Thyroid gland (tissue), 4 donors: Measurements from ENCODE around the gene FXR1. TPM values are rescaled to one million over a fixed set of nuclear protein-coding genes. Genes with fewer than 3 reads are reported as not detected.
"Not testable (repeated sequence)": the region's sequence is repeated elsewhere in the genome, so short reads cannot be mapped to it uniquely, and the experiment has no call there.

ENCODE experiments used
- DNase-seq, 2 donors: peaks; one replicate each; pipeline ENCODE4 v3.0.0-alpha.2; 2019
- H3K27ac ChIP-seq, 3 donors: fragments of 200-600 bp; sonication (generic); 1 replicate in 2 of 3; 2 replicates in 1 of 3; pipeline ENCODE4 v1.5.1; 2016 to 2019; ENCODE audit warnings: mild to moderate bottlenecking in 1 of 3, moderate library complexity in 1 of 3
- H3K27me3 ChIP-seq: fragments of 200-600 bp; sonication (generic); one replicate; pipeline ENCODE4 v1.5.1; 2019
- H3K36me3 ChIP-seq, 2 donors: fragments of 200-600 bp; sonication (generic); one replicate each; pipeline ENCODE4 v1.5.1; 2016 to 2019
- H3K4me1 ChIP-seq, 2 donors: fragments of 200-600 bp; sonication (generic); one replicate each; pipeline ENCODE4 v1.5.1; 2017 to 2019
- H3K4me3 ChIP-seq, 3 donors: fragments of 200-600 bp; sonication (generic); replicated peaks in 1 of 3; 1 replicate in 2 of 3; 2 replicates in 1 of 3; pipeline ENCODE4 v1.5.1; 2016; ENCODE audit warnings: mild to moderate bottlenecking in 1 of 3
- H3K9me3 ChIP-seq: fragments of 200-600 bp; sonication (generic); one replicate; pipeline ENCODE4 v1.5.1; 2017
- CTCF ChIP-seq, 6 experiments: fragments of 200-600 bp in 3 of 6; fragments of 450-650 bp in 3 of 6; sonication (generic) in 3 of 6; IDR thresholded peaks; one replicate each; pipeline ENCODE4 v1.5.1; 2016 to 2019; ENCODE audit warnings: antibody characterized with exemption in 6 of 6, mild to moderate bottlenecking in 2 of 6, inconsistent platforms in 1 of 6, moderate library complexity in 1 of 6
- POLR2A ChIP-seq, 2 donors: fragments of 450-650 bp; IDR thresholded peaks; one replicate each; pipeline ENCODE4 v1.6.1; 2017; ENCODE audit warnings: antibody characterized with exemption in 2 of 2, mild to moderate bottlenecking in 2 of 2, moderate library complexity in 1 of 2
- WGBS, 2 donors: methylation state at CpG; one replicate each; pipeline ENCODE4 v1.1.5; 2017; 5-methylcytosine and 5-hydroxymethylcytosine counted together
- intact Hi-C: fragments of 100-400 bp; cut with DNase I; formaldehyde crosslinking; loops from one replicate; pipeline ENCODE4 v1.15.1; 2023
- total RNA-seq, 4 donors: library from RNA; depleted of rRNA; stranded (reverse); fragments of >200 nt; gene quantifications; one replicate each; pipeline ENCODE4 v1.2.3, GENCODE V29; 2016

FXR1 gene
- total RNA-seq, 4 donors from 2014 or later, result 115 to 142 (median 133) TPM

DNA sequence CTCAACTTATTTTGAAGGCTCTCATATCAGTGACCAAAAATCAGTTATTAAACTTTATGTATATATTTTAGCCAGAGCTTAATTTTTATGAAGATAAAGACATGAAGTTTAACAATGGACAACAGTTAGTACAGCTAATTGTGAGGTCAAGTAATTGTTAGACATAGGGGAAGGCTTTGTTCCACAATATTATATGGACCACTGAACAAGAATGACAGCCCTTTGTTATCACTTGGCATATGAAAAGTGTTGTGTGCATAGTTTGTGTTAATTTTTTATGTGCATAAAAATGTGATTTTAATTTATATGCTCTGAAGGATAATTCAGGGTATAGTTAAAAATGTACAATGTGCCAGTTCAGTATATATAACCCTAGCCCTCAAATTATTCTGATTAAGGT, 65.0 kb downstream of the FXR1 start:
- no peak for DNase-seq
- Histone ChIP-seq H3K4me3 (no peak overlapping the region), H3K9me3 (no peaks in the 10 kb centered on the region), H3K4me1 (peaks cover 0 to 4% of the 10 kb centered on the region in 2 donors), H3K27ac (no peak overlapping the region), H3K27me3 (no peaks in the 10 kb centered on the region), H3K36me3 (peaks cover 7 to 8% of the 10 kb centered on the region in 2 donors)
- intact Hi-C loops, result no loop called here
- TF ChIP-seq POLR2A (IDR thresholded peaks at IDR 0.05), result no peak

GRCh38 chr3:180979961-180980360, 67.5 kb downstream of the FXR1 start:
- Histone ChIP-seq H3K4me3 (no peak overlapping the region), H3K27ac (no peak overlapping the region), H3K4me1 (peaks cover 0 to 3% of the 10 kb centered on the region in 2 donors), H3K27me3 (no peaks in the 10 kb centered on the region), H3K36me3 (peaks cover 7 to 8% of the 10 kb centered on the region in 2 donors), H3K9me3 (no peaks in the 10 kb centered on the region)
- TF ChIP-seq POLR2A (IDR thresholded peaks at IDR 0.05) (no peak), CTCF (IDR thresholded peaks at IDR 0.05) (no peak)
- no peak for DNase-seq
- intact Hi-C loops, result no loop called here

GRCh38 chr3:180980611-180981010, 68.1 kb downstream of the FXR1 start:
- H3K9me3 ChIP-seq, result no peaks in the 10 kb centered on the region
- H3K27me3 ChIP-seq, result no peaks in the 10 kb centered on the region
- peaks cover 7 to 8% of the 10 kb centered on the region in 2 donors for H3K36me3 ChIP-seq
- H3K4me1 ChIP-seq, result no peaks in the 10 kb centered on the region
- TF ChIP-seq CTCF (IDR thresholded peaks at IDR 0.05) (no peak), POLR2A (IDR thresholded peaks at IDR 0.05) (no peak)
- H3K27ac ChIP-seq, result no peak overlapping the region
- intact Hi-C loops, result no loop called here
- no peak overlapping the region for H3K4me3 ChIP-seq
- DNase-seq, result no peak

GRCh38 chr3:180981912-180982311, 69.4 kb downstream of the FXR1 start:
- H3K4me3 ChIP-seq, result no peak overlapping the region
- 86 to 99% methylated on average over 2 of the region's 2 CpGs for WGBS, 2 donors
- DNase-seq, result no peak
- TF ChIP-seq CTCF (IDR thresholded peaks at IDR 0.05), result no peak
- TF ChIP-seq POLR2A (IDR thresholded peaks at IDR 0.05), result no peak
- H3K9me3 ChIP-seq, result no peaks in the 10 kb centered on the region
- no peaks in the 10 kb centered on the region for H3K4me1 ChIP-seq
- intact Hi-C loops, result no loop called here
- no peak overlapping the region for H3K27ac ChIP-seq
- H3K27me3 ChIP-seq, result no peaks in the 10 kb centered on the region
- H3K36me3 ChIP-seq, result peaks cover 0 to 7% of the 10 kb centered on the region in 2 donors

- intact Hi-C loops, result no loop called here
- DNase-seq, result no peak
- Histone ChIP-seq H3K4me1 (peaks cover under 1 to 5% of the 10 kb centered on the region in 2 donors), H3K36me3 (no peaks in the 10 kb centered on the region), H3K27ac (no peak overlapping the region), H3K9me3 (no peaks in the 10 kb centered on the region), H3K27me3 (no peaks in the 10 kb centered on the region), H3K4me3 (no peak overlapping the region)
- TF ChIP-seq POLR2A (IDR thresholded peaks at IDR 0.05), result no peak
- no peak for TF ChIP-seq CTCF (IDR thresholded peaks at IDR 0.05)
- 85 to 86% methylated on average over 2 of the region's 2 CpGs for WGBS, 2 donors
Measured at GRCh38 chr3:180983136-180983535, 70.7 kb downstream of the FXR1 start.

DNA sequence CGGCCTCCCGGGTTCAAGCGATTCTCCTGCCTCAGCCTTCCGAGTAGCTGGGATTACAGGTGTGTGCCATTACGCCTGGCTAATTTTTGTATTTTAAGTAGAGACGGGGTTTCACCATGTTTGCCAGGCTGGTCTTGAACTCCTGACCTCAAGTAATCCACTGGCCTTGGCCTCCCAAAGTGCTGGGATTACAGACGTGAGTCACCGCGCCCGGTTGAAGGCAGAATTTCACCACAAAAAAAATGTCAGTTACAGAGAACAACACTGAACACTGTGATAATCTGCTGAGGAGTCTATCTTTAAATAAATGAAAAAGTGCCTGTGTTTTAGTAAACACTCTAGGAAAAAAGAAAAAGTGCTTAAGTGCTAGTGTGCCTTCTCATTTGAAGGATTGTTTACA, 73.9 kb downstream of the FXR1 start:
- H3K36me3 ChIP-seq, H3K27ac ChIP-seq, H3K9me3 ChIP-seq, intact Hi-C loops, DNase-seq, H3K27me3 ChIP-seq, H3K4me3 ChIP-seq: not testable (repeated sequence)
- 95 to 98% methylated on average over 10 of the region's 10 CpGs for WGBS, 2 donors
- peaks cover 8 to 11% of the 10 kb centered on the region in 2 donors for H3K4me1 ChIP-seq
